Suprapubic skin (tissue), 4 donors: ENCODE results near the gene APBA3. TPM values are rescaled to one million over a fixed set of nuclear protein-coding genes. Genes with fewer than 3 reads are reported as not detected.
"Not testable (repeated sequence)": the region's sequence is repeated elsewhere in the genome, so short reads cannot be mapped to it uniquely, and the experiment has no call there.

Source experiments
- DNase-seq, 2 donors: peaks; one replicate each; pipeline ENCODE4 v3.0.0-alpha.2; 2019; ENCODE audit warnings: low spot score in 2 of 2
- H3K27ac ChIP-seq: fragments of 200-600 bp; sonication (generic); one replicate; pipeline ENCODE4 v1.5.1; 2019
- H3K27me3 ChIP-seq: fragments of 200-600 bp; sonication (generic); one replicate; pipeline ENCODE4 v1.5.1; 2019
- H3K36me3 ChIP-seq: fragments of 200-600 bp; sonication (generic); one replicate; pipeline ENCODE4 v1.5.1; 2019
- H3K4me1 ChIP-seq: fragments of 200-600 bp; sonication (generic); one replicate; pipeline ENCODE4 v1.5.1; 2019
- H3K4me3 ChIP-seq: fragments of 200-600 bp; sonication (generic); one replicate; pipeline ENCODE4 v1.5.1; 2019; ENCODE audit warnings: mild to moderate bottlenecking
- H3K9me3 ChIP-seq: fragments of 200-600 bp; sonication (generic); one replicate; pipeline ENCODE4 v1.5.1; 2019
- EP300 ChIP-seq: sonication (generic); formaldehyde crosslinking; IDR thresholded peaks from one replicate; pipeline ENCODE4 v1.6.1; 2017; ENCODE audit warnings: antibody characterized with exemption
- POLR2A ChIP-seq, 2 donors: fragments of 450-650 bp; IDR thresholded peaks; one replicate each; pipeline ENCODE4 v1.6.1; 2017; ENCODE audit warnings: antibody characterized with exemption in 2 of 2, mild to moderate bottlenecking in 2 of 2, moderate library complexity in 2 of 2
- POLR2AphosphoS5 ChIP-seq, 3 donors: sonication (generic); formaldehyde crosslinking; IDR thresholded peaks; one replicate each; pipeline ENCODE4 v1.6.1; 2017; ENCODE audit warnings: antibody characterized with exemption in 3 of 3
- WGBS: methylation state at CpG from one replicate; pipeline ENCODE4 v1.1.5; 2018; 5-methylcytosine and 5-hydroxymethylcytosine counted together
- total RNA-seq, 4 donors: library from RNA; depleted of rRNA; stranded (reverse); fragments of >200 nt; gene quantifications; one replicate each; pipeline ENCODE4 v1.1.0, GENCODE V29; 2016
- TF ChIP-seq, protein P1 (sequence below), 2 donors: fragments of 200-600 bp in 1 of 2; fragments of 450-650 bp in 1 of 2; sonication (generic) in 1 of 2; IDR thresholded peaks; one replicate each; pipeline ENCODE4 v1.5.1; 2016 to 2019; ENCODE audit warnings: antibody characterized with exemption in 2 of 2, mild to moderate bottlenecking in 1 of 2, moderate library complexity in 1 of 2

Gene APBA3
- total RNA-seq, 4 donors from 2014 or later = 19.8 to 55.0 (median 25.8) TPM

DNA sequence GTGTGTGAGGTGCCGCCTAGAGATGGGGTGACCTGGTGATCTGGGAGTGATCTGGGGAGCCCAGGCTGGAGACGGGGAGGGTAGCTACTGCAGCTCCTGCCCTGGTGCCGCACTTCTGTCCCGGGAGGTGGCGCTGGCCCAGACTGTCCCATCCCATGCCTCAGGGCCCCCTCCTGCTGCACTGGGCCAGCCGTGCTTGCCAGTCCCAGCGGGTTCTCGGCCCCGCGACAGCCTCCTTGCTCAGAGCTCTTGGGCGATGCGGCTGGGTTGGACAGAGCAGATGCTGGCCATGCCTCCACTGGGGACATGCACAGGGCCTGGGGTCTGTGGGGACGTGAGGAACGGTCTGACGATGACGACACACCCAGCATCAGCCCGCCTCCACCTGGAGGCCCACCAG lies 8.0 kb upstream of the APBA3 start:
- peaks cover 41% of the 10 kb centered on the region for H3K36me3 ChIP-seq

DNA sequence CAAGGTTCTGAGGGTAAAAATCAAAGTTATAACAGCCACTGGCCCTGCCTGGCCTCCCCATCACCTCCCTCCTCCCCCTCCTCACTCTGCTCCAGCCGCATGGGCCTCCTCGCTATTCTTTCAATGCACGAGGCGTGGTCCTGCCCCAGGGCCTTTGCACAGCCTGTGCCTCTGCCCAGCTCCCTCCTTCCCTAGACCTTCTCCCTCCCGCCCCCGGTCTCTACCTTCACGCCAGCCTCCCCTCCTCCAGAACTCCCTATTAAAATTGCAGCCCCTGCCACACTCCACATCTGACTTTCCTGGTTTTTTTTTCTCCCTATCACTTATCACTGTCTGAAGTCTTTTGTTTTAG lies 7.2 kb upstream of the APBA3 start:
- Histone ChIP-seq H3K4me1 (peaks cover 2% of the 10 kb centered on the region), H3K27ac (no peak overlapping the region), H3K36me3 (peaks cover 41% of the 10 kb centered on the region), H3K27me3 (no peaks in the 10 kb centered on the region), H3K9me3 (no peaks in the 10 kb centered on the region), H3K4me3 (no peak overlapping the region)
- WGBS = 90% methylated on average over 7 of the region's 7 CpGs
- no peak for DNase-seq
- TF ChIP-seq POLR2AphosphoS5 (IDR thresholded peaks at IDR 0.05) = no peak

More for the DNA sequence above, 8.0 kb upstream of the APBA3 start:
- no CpG with 5 or more reads among the region's 17 CpGs for WGBS
- no peak for DNase-seq
- H3K27me3 ChIP-seq = no peaks in the 10 kb centered on the region
- no peak overlapping the region for H3K4me3 ChIP-seq
- no peaks in the 10 kb centered on the region for H3K9me3 ChIP-seq
- no peaks in the 10 kb centered on the region for H3K4me1 ChIP-seq
- no peak for TF ChIP-seq EP300
- no peak for TF ChIP-seq POLR2A (IDR thresholded peaks at IDR 0.05)
- no peak for TF ChIP-seq POLR2AphosphoS5 (IDR thresholded peaks at IDR 0.05)
- TF ChIP-seq, protein P1, sequence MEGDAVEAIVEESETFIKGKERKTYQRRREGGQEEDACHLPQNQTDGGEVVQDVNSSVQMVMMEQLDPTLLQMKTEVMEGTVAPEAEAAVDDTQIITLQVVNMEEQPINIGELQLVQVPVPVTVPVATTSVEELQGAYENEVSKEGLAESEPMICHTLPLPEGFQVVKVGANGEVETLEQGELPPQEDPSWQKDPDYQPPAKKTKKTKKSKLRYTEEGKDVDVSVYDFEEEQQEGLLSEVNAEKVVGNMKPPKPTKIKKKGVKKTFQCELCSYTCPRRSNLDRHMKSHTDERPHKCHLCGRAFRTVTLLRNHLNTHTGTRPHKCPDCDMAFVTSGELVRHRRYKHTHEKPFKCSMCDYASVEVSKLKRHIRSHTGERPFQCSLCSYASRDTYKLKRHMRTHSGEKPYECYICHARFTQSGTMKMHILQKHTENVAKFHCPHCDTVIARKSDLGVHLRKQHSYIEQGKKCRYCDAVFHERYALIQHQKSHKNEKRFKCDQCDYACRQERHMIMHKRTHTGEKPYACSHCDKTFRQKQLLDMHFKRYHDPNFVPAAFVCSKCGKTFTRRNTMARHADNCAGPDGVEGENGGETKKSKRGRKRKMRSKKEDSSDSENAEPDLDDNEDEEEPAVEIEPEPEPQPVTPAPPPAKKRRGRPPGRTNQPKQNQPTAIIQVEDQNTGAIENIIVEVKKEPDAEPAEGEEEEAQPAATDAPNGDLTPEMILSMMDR (IDR thresholded peaks at IDR 0.05) = no peak
- H3K27ac ChIP-seq = no peak overlapping the region

DNA sequence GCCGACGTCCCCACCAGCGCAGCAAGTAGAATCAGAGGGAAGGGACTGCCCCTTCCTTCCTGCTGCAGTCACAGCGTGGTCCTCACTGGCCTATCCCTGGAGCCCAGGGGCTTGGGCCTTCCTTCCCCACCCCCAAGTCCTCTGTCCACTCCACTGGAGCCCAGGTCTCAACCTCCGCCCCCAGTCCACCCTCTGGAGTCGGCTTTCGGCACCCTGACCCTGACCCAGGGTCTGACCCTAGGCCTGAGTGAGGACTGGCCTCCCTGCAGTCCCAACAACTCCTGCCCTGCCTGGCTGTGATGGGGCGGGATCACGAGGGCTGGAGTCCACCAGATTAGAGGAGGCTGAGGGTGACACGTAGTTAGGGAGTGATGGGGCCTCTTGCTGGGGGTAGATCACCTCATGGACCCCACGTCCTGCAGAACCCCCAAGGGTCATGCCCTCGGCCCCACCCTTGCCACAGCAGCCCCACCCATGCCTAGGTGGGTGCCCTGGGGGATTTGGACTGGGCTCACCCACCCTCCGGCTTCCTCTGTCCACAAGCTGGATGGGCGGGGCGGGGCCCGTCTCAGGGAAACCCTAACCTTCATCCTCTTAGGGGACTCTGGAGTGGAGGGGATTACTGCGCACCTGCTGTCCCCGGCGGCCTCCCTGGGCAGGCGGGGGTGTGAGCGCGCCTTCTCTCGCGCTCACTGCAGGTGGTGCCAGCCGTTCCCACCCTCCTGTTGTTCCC lies 6.7 kb upstream of the APBA3 start:
- DNase-seq = no peak
- 92% methylated on average over 17 of the region's 25 CpGs for WGBS
- TF ChIP-seq POLR2A (IDR thresholded peaks at IDR 0.05) (no peak), EP300 (no peak), POLR2AphosphoS5 (IDR thresholded peaks at IDR 0.05) (no peak)
- TF ChIP-seq, protein P1 (IDR thresholded peaks at IDR 0.05) = no peak

DNA sequence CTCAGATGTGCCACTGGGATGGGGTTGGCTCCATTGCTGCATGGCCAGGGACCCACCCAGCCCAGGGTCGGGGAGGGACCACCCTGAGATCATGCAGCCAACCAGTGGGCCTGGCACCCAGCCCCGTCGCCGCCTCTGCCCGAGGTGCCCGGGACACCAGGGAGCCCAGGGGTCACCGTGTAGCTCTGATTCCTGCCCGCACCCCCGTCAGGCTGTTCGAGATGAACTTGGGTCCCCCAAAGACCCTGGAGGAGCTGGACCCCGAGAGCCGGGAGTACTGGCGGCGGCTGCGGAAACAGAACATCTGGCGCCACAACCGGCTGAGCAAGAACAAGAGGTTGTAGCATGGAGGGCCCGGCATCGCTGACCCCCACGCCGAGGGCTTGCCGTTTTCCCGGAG lies 5.6 kb upstream of the APBA3 start:
- WGBS = 60% methylated on average over 1 of the region's 23 CpGs
- no peak for DNase-seq
- H3K27me3 ChIP-seq = no peaks in the 10 kb centered on the region
- H3K4me1 ChIP-seq = peaks cover 10% of the 10 kb centered on the region
- no peak for TF ChIP-seq EP300
- TF ChIP-seq POLR2A (IDR thresholded peaks at IDR 0.05) = no peak
- TF ChIP-seq, protein P1 (IDR thresholded peaks at IDR 0.05) = no peak
- TF ChIP-seq POLR2AphosphoS5 (IDR thresholded peaks at IDR 0.05) = no peak
- H3K4me3 ChIP-seq = no peak overlapping the region
- no peaks in the 10 kb centered on the region for H3K9me3 ChIP-seq
- peaks cover 41% of the 10 kb centered on the region for H3K36me3 ChIP-seq
- no peak overlapping the region for H3K27ac ChIP-seq

More for the DNA sequence above, 6.7 kb upstream of the APBA3 start:
- no peak overlapping the region for H3K27ac ChIP-seq
- peaks cover 8% of the 10 kb centered on the region for H3K4me1 ChIP-seq
- no peaks in the 10 kb centered on the region for H3K9me3 ChIP-seq
- H3K27me3 ChIP-seq = no peaks in the 10 kb centered on the region
- peaks cover 41% of the 10 kb centered on the region for H3K36me3 ChIP-seq
- no peak overlapping the region for H3K4me3 ChIP-seq

- Histone ChIP-seq H3K4me1 (peaks cover 14% of the 10 kb centered on the region), H3K27ac (no peak overlapping the region), H3K4me3 (no peak overlapping the region), H3K9me3 (no peaks in the 10 kb centered on the region), H3K27me3 (no peaks in the 10 kb centered on the region), H3K36me3 (peaks cover 41% of the 10 kb centered on the region)
- TF ChIP-seq EP300 = no peak
- TF ChIP-seq POLR2A (IDR thresholded peaks at IDR 0.05) = no peak
- no peak for TF ChIP-seq POLR2AphosphoS5 (IDR thresholded peaks at IDR 0.05)
- TF ChIP-seq, protein P1 (IDR thresholded peaks at IDR 0.05) = no peak
- no peak for DNase-seq
- WGBS = 87% methylated on average over 7 of the region's 7 CpGs
These were observed 5.0 kb upstream of the APBA3 start for GRCh38 chr19:3766520-3766919.

DNA sequence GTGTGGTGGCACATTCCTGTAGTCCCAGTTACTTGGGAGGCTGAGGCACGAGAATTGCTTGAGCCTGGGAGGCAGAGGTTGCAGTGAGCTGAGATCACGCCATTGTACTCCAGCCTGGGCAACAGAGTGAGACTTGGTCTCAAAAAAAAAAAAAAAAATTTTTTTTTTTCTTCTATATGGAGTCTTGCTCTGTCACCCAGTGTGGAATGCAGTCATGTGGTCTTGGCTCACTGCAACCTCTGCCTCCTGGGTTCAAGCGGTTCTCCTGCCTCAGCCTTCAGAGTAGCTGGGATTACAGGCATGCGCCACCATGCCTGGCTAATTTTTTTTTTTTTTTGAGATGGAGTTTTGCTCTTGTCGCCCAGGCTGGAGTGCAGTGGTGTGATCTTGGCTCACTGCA lies 4.3 kb upstream of the APBA3 start:
- not testable (repeated sequence) for H3K9me3 ChIP-seq, H3K27ac ChIP-seq, H3K4me3 ChIP-seq, DNase-seq, H3K27me3 ChIP-seq
- WGBS = 88% methylated on average over 5 of the region's 5 CpGs
- H3K4me1 ChIP-seq = peaks cover 19% of the 10 kb centered on the region
- peaks cover 41% of the 10 kb centered on the region for H3K36me3 ChIP-seq
